Activated T-helper 17 cell treated with anti-CD3 and anti-CD28 coated beads, Interleukin-2, amount 50 U/mL, for 72 hours (primary cell): ENCODE data around the gene PLA2G4A. TPM values are rescaled to one million over a fixed set of nuclear protein-coding genes. Genes with fewer than 3 reads are reported as not detected.

Experiments
- ATAC-seq: fragments of 150-1000 bp; cut with Tn5 transposase; replicated peaks from 2 replicates; pipeline ENCODE4 v1.10.0; 2021; ENCODE audit warnings: mild to moderate bottlenecking, moderate library complexity
- H3K27ac Mint-ChIP-seq: one replicate; pipeline ENCODE4 v1.8.0; 2022; ENCODE audit warnings: mixed read lengths
- H3K27me3 Mint-ChIP-seq: one replicate; pipeline ENCODE4 v1.8.0; 2022; ENCODE audit warnings: mixed read lengths
- H3K36me3 Mint-ChIP-seq: one replicate; pipeline ENCODE4 v1.8.0; 2022; ENCODE audit warnings: low read depth, mild to moderate bottlenecking, mixed read lengths
- H3K4me1 Mint-ChIP-seq: one replicate; pipeline ENCODE4 v1.8.0; 2022; ENCODE audit warnings: mixed read lengths
- H3K4me3 Mint-ChIP-seq: one replicate; pipeline ENCODE4 v1.8.0; 2022; ENCODE audit warnings: mild to moderate bottlenecking, mixed read lengths
- H3K9me3 Mint-ChIP-seq: one replicate; pipeline ENCODE4 v1.8.0; 2022; ENCODE audit warnings: mixed read lengths
- total RNA-seq, 2 donors: library from RNA; stranded (reverse); gene quantifications; one replicate each; pipeline ENCODE4 v1.2.3, GENCODE V29; 2022

The PLA2G4A gene
- total RNA-seq, 2 donors from 2014 or later: 0.22 to 0.40 TPM

DNA sequence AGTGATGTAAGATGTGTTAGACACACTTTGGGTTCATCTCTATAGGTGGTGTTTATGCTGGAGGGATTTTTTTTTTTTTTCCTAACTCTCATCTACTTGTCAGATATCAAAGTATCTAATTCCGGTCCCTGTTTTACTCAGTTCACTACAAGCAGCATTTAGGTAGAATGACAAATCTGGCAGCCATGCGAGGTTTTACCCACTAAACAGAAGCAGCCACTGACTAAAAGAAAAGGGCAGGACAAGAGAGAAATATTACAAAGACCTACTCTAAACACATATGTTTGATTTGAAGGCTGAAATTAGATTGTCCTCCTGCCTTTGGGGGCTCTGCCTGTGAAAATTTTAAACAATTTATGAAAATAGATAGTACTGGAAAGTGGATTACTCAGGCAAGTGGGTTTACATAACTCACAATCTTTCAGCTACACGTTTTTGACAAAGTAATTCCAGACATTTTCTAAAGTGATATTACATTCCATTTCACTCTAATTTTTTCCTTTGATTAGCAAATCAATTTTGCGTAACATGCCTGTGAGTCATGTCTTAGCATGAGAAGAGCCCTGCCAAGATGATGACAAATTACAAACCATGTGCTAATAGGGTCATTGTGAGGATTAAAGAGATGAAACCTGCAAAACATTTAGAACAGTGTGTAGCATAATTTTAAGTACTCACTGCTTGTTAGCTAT is 172.6 kb downstream of the PLA2G4A start:
- Mint-ChIP-seq H3K9me3 (peaks cover 2% of the 10 kb centered on the region), H3K4me1 (no peaks in the 10 kb centered on the region), H3K4me3 (no peak overlapping the region), H3K27me3 (peaks cover 13% of the 10 kb centered on the region), H3K36me3 (no peaks in the 10 kb centered on the region), H3K27ac (no peak overlapping the region)
- no peak for ATAC-seq

- Mint-ChIP-seq H3K36me3 (no peaks in the 10 kb centered on the region), H3K27ac (no peak overlapping the region), H3K4me3 (no peak overlapping the region)
Measured at GRCh38 chr1:187003353-187003752, 174.6 kb downstream of the PLA2G4A start.

GRCh38 chr1:187006896-187007295 is 178.1 kb downstream of the PLA2G4A start:
- Mint-ChIP-seq H3K9me3 (peaks cover 13% of the 10 kb centered on the region), H3K36me3 (no peaks in the 10 kb centered on the region), H3K4me1 (no peaks in the 10 kb centered on the region), H3K27ac (no peak overlapping the region), H3K27me3 (peaks cover 6% of the 10 kb centered on the region), H3K4me3 (no peak overlapping the region)
- ATAC-seq: no peak

More at GRCh38 chr1:187003353-187003752, 174.6 kb downstream of the PLA2G4A start:
- no peak for ATAC-seq
- peaks cover 8% of the 10 kb centered on the region for H3K9me3 Mint-ChIP-seq
- peaks cover 13% of the 10 kb centered on the region for H3K27me3 Mint-ChIP-seq
- no peaks in the 10 kb centered on the region for H3K4me1 Mint-ChIP-seq

- Mint-ChIP-seq H3K27ac (no peak overlapping the region), H3K27me3 (peaks cover 3% of the 10 kb centered on the region), H3K4me3 (no peak overlapping the region), H3K9me3 (peaks cover 13% of the 10 kb centered on the region), H3K36me3 (no peaks in the 10 kb centered on the region), H3K4me1 (no peaks in the 10 kb centered on the region)
- ATAC-seq: no peak
Measured at GRCh38 chr1:187009320-187009719, 180.6 kb downstream of the PLA2G4A start.

- Mint-ChIP-seq H3K36me3 (no peaks in the 10 kb centered on the region), H3K9me3 (peaks cover 13% of the 10 kb centered on the region), H3K4me3 (no peak overlapping the region), H3K27me3 (peaks cover 5% of the 10 kb centered on the region), H3K4me1 (no peaks in the 10 kb centered on the region), H3K27ac (no peak overlapping the region)
- ATAC-seq: no peak
Measured at GRCh38 chr1:187010571-187011309, 182.0 kb downstream of the PLA2G4A start.

- Mint-ChIP-seq H3K9me3 (peaks cover 5% of the 10 kb centered on the region), H3K4me3 (no peak overlapping the region), H3K36me3 (no peaks in the 10 kb centered on the region), H3K4me1 (no peaks in the 10 kb centered on the region), H3K27me3 (peaks cover 5% of the 10 kb centered on the region), H3K27ac (no peak overlapping the region)
- no peak for ATAC-seq
Measured at GRCh38 chr1:187013582-187014200, 184.9 kb downstream of the PLA2G4A start.

- Mint-ChIP-seq H3K36me3 (no peaks in the 10 kb centered on the region), H3K4me1 (no peaks in the 10 kb centered on the region), H3K27me3 (peaks cover 5% of the 10 kb centered on the region), H3K9me3 (no peaks in the 10 kb centered on the region), H3K27ac (no peak overlapping the region), H3K4me3 (no peak overlapping the region)
- ATAC-seq: no peak
Measured at GRCh38 chr1:187018291-187018690, 189.5 kb downstream of the PLA2G4A start.

- no peak for ATAC-seq
- H3K27me3 Mint-ChIP-seq: no peaks in the 10 kb centered on the region
- no peaks in the 10 kb centered on the region for H3K4me1 Mint-ChIP-seq
- H3K36me3 Mint-ChIP-seq: no peaks in the 10 kb centered on the region
- no peak overlapping the region for H3K4me3 Mint-ChIP-seq
- H3K9me3 Mint-ChIP-seq: peaks cover 12% of the 10 kb centered on the region
- no peak overlapping the region for H3K27ac Mint-ChIP-seq
Measured at GRCh38 chr1:187027253-187027652, 198.5 kb downstream of the PLA2G4A start.

DNA sequence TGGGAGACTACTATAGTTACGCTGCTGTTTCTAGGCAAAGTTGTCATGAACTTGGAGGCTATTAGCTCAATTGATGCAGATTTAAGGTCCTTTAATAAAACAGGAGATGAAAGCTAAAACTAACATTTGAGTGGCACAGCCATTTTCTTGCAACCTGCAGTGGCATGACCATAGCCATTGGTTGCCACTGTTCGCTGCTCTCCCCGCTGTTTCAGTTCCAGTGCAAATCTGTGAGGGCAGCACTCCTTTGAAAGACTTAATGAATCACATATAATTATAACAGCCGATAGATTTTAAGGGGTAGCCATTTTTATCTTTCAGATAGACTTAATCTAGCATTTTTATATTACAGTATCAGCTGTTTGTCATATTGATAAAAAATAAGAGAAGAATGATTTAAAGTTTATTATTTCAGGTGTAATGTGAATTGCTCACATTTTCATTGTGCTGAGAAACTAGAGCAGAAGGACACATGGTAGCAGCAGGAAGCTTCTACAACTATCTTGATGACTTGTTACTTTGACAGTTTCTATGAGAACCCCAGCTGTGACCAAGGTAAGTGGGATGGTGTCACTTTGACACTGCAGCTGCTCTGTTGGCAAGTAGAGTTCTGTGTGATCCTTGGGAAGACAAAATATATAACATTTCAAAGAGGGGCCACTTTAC is 203.7 kb downstream of the PLA2G4A start:
- Mint-ChIP-seq H3K4me1 (no peaks in the 10 kb centered on the region), H3K27ac (no peak overlapping the region), H3K36me3 (no peaks in the 10 kb centered on the region), H3K9me3 (peaks cover 9% of the 10 kb centered on the region), H3K4me3 (no peak overlapping the region), H3K27me3 (no peaks in the 10 kb centered on the region)
- ATAC-seq: no peak

DNA sequence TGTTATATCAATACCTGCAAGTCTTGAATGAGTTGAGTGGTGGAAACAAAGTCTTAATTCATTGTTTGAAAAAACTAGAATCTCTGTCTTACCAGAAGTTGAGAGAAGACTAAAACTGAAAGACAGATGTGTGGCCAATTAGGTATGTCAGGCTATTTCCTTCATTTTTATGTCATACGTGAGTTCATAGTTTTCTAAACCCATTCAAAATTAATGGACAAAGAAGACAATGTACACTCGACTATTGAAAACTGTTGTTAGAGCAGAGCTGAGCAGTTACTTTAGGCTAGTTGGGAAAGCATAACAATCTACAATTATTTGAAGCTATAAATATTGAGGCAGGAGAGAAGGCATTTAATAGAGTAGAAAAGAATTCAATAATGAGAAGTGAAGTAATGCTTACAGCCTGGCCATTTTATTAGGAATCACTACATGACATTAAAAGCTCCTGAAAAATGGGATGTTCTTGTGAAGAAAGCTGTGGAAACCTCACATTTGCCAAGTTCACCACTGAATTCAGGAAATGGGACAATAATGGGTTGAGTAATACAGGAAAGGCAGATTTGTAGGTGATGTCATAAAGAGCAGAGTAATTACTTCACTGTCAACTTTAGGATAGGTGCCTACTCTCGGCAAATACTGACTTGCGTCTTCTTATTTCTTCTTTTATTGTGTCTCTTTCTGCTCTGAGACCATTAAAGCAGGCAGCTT is 204.4 kb downstream of the PLA2G4A start:
- H3K27ac Mint-ChIP-seq: no peak overlapping the region
- no peaks in the 10 kb centered on the region for H3K36me3 Mint-ChIP-seq
- no peak overlapping the region for H3K4me3 Mint-ChIP-seq
- H3K9me3 Mint-ChIP-seq: peaks cover 4% of the 10 kb centered on the region
- ATAC-seq: no peak
- peaks cover 5% of the 10 kb centered on the region for H3K27me3 Mint-ChIP-seq
- H3K4me1 Mint-ChIP-seq: no peaks in the 10 kb centered on the region

DNA sequence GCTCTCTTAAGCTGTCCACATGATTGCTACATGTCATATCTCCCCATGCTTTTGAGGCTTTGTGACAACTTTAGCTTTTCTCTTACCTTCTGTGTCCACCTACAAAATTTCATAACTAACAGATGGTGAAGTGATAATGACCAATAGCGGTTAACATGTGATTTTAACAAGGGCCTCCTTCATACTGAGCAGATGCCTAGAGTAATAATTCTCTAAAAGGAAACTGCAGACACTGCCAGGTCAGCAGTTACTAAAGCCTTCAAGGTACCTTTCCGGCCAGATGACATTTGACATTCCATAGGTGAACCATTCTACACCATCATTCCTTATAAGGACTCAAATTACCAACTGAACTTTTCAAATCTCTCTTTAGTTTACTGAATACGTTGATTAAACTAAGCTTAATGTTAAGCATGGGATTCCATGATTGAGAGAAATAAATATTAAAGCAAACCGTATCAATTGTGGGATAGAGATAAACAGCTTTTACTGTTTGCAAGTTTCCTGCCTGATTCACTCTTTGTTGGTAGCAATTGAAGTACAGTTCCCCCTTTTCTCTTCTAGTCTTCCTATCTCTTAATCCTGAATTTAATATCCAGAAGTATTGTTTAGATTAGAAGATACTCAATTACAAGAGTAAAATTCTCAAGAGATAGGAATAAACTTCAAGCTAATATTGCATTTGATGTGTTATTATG is 205.1 kb downstream of the PLA2G4A start:
- no peak overlapping the region for H3K27ac Mint-ChIP-seq
- no peaks in the 10 kb centered on the region for H3K9me3 Mint-ChIP-seq
- ATAC-seq: no peak

DNA sequence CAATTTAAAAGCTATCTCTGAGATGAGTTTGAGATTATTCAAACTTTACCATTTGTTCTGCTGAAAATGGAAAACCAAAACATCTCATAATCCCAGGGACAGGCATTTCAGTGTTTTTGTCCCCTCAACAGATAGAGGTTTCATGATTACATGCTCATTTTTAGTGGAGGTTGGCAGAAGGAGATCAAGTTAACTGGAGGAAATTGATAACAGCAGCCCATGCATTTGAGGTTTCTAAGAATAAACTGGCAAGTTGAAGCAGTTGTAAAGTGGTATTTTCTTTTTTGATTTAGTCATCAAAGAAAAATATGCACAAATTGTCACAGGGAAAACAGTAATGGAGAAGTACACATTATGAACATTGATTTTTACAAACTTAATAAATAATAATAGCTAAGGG is 205.8 kb downstream of the PLA2G4A start:
- H3K4me3 Mint-ChIP-seq: no peak overlapping the region
- no peak overlapping the region for H3K27ac Mint-ChIP-seq
- ATAC-seq: no peak
- peaks cover 7% of the 10 kb centered on the region for H3K27me3 Mint-ChIP-seq
- H3K36me3 Mint-ChIP-seq: no peaks in the 10 kb centered on the region
- no peaks in the 10 kb centered on the region for H3K9me3 Mint-ChIP-seq
- no peaks in the 10 kb centered on the region for H3K4me1 Mint-ChIP-seq

More for the DNA sequence above, 205.1 kb downstream of the PLA2G4A start:
- Mint-ChIP-seq H3K4me3 (no peak overlapping the region), H3K27me3 (peaks cover 7% of the 10 kb centered on the region), H3K4me1 (no peaks in the 10 kb centered on the region), H3K36me3 (no peaks in the 10 kb centered on the region)

DNA sequence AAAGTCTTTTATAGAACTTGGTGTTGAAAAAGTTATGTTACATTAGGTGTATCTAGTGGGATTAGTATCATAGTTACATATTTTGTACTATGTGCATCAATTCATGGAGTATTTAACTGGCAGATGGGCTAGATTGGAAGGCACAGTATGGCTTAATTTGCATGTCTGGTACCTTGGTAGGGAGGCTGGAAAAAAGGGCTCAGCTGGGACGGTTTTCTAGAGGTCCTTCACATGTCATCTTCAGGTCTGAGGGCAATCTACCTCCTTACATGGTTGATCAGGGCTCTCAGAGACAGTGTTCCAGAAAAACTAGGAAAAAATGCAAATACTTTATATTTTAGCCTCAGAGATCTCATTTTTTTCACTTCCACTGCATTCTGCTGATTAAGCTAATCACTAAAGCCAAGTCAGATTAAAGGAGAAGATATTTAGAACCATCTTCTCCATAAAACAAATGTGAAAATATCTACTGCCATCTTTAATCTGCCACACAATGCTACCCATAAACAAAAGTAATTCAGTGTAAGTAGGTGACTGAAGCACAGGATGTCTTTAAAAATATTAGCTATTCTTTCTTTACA is 209.3 kb downstream of the PLA2G4A start:
- Mint-ChIP-seq H3K27ac (no peak overlapping the region), H3K4me3 (no peak overlapping the region), H3K9me3 (no peaks in the 10 kb centered on the region), H3K27me3 (peaks cover 7% of the 10 kb centered on the region), H3K4me1 (no peaks in the 10 kb centered on the region), H3K36me3 (no peaks in the 10 kb centered on the region)
- no peak for ATAC-seq
